Mucosa of rectum (tissue), 2 donors: ENCODE measurements around the gene KLK3.
"Not testable (repeated sequence)": the region's sequence is repeated elsewhere in the genome, so short reads cannot be mapped to it uniquely, and the experiment has no call there.

Experiments used
- H3K27ac ChIP-seq, 2 donors: one replicate each; pipeline ENCODE4 v1.7.0; 2013; ENCODE audit warnings: inconsistent platforms in 2 of 2, low read depth in 2 of 2, low read length in 2 of 2
- H3K27me3 ChIP-seq, 2 donors: one replicate each; pipeline ENCODE4 v1.7.0; 2013; ENCODE audit warnings: low read length in 2 of 2; ENCODE audit not compliant: control insufficient read depth in 2 of 2, insufficient read depth in 2 of 2
- H3K36me3 ChIP-seq, 2 donors: one replicate each; pipeline ENCODE4 v1.7.0; 2013; ENCODE audit warnings: low read length in 2 of 2; ENCODE audit not compliant: control insufficient read depth in 2 of 2, insufficient read depth in 2 of 2
- H3K4me1 ChIP-seq, 2 donors: one replicate each; pipeline ENCODE4 v1.7.0; 2013; ENCODE audit warnings: low read length in 2 of 2, mild to moderate bottlenecking in 1 of 2; ENCODE audit not compliant: control insufficient read depth in 2 of 2, insufficient read depth in 2 of 2
- H3K4me3 ChIP-seq, 2 donors: one replicate each; pipeline ENCODE4 v1.7.0; 2013; ENCODE audit warnings: low read length in 2 of 2
- H3K9ac ChIP-seq, 2 donors: one replicate each; pipeline ENCODE4 v1.7.0; 2013; ENCODE audit warnings: low read length in 2 of 2, low read depth in 1 of 2, mild to moderate bottlenecking in 1 of 2
- H3K9me3 ChIP-seq, 2 donors: one replicate each; pipeline ENCODE4 v1.7.0; 2013; ENCODE audit warnings: low read length in 2 of 2; ENCODE audit not compliant: control insufficient read depth in 2 of 2
- donor health status: healthy.
- donor health status: Normal muscosa, but diverticular disease.

KLK3 gene

DNA sequence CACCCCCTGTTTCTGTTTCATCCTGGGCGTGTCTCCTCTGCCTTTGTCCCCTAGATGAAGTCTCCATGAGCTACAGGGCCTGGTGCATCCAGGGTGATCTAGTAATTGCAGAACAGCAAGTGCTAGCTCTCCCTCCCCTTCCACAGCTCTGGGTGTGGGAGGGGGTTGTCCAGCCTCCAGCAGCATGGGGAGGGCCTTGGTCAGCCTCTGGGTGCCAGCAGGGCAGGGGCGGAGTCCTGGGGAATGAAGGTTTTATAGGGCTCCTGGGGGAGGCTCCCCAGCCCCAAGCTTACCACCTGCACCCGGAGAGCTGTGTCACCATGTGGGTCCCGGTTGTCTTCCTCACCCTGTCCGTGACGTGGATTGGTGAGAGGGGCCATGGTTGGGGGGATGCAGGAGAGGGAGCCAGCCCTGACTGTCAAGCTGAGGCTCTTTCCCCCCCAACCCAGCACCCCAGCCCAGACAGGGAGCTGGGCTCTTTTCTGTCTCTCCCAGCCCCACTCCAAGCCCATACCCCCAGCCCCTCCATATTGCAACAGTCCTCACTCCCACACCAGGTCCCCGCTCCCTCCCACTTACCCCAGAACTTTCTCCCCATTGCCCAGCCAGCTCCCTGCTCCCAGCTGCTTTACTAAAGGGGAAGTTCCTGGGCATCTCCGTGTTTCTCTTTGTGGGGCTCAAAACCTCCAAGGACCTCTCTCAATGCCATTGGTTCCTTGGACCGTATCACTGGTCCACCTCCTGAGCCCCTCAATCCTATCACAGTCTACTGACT is at the start of gene KLK3:
TSS of gene KLK3 (plus strand) at position 280 of the 775 bp plus-strand sequence. CDS start at position 321, 41 bp downstream.
- Histone ChIP-seq H3K27ac (no peak within 1 kb of the TSS), H3K27me3 (peaks cover 0 to 3% of the 10 kb centered on the region in 2 donors), H3K36me3 (no peaks in the 10 kb centered on the region), H3K9me3 (no peaks in the 10 kb centered on the region), H3K9ac (no peak within 1 kb of the TSS), H3K4me1 (no peaks in the 10 kb centered on the region), H3K4me3 (no peak within 1 kb of the TSS)

DNA sequence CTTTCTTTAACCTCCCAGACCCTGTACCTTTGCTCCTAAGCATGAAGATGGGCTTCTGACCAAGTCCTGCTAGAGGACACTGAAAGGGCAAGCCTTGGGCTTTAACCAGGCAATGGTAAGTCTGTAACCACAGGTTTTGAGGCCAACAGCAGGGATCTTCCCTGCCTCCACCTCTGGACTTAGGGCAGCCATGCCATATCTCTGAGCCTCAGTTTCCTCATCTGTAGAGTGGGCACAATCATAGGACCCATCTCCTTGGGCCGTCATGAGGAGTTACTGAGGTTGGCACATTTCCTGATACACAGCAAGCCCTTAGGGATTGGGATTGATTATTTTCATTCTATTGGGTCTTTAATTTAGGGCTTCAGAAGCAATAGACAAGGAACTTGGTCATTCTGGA is 45.9 kb upstream of the KLK3 start:
- Histone ChIP-seq H3K36me3 (no peaks in the 10 kb centered on the region), H3K27me3 (no peaks in the 10 kb centered on the region), H3K4me3 (no peak overlapping the region), H3K9me3 (no peaks in the 10 kb centered on the region), H3K9ac (no peak overlapping the region), H3K4me1 (peaks cover under 1% of the 10 kb centered on the region in 2 donors), H3K27ac (no peak overlapping the region)

DNA sequence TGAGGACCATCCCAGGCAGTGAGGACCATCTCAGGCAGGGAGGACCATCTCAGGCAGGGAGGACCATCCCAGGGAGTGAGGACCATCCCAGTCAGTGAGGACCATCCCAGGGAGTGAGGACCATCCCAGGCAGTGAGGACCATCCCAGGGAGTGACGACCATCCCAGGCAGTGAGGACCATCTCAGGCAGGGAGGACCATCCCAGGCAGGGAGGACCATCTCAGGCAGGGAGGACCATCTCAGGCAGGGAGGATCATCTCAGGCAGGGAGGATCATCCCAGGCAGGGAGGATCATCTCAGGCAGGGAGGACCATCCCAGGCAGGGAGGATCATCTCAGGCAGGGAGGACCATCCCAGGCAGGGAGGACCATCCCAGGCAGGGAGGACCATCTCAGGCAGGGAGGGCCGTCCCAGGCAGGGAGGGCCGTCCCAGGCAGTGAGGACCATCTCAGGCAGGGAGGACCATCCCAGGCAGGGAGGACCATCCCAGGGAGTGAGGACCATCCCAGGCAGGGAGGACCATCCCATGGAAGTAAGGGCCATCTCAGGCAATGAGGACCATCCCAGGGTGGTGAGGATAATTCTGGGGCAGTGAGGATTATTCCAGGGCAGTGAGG is 43.0 kb upstream of the KLK3 start:
- not testable (repeated sequence) for H3K9me3 ChIP-seq, H3K36me3 ChIP-seq, H3K9ac ChIP-seq, H3K27me3 ChIP-seq, H3K27ac ChIP-seq, H3K4me1 ChIP-seq, H3K4me3 ChIP-seq

DNA sequence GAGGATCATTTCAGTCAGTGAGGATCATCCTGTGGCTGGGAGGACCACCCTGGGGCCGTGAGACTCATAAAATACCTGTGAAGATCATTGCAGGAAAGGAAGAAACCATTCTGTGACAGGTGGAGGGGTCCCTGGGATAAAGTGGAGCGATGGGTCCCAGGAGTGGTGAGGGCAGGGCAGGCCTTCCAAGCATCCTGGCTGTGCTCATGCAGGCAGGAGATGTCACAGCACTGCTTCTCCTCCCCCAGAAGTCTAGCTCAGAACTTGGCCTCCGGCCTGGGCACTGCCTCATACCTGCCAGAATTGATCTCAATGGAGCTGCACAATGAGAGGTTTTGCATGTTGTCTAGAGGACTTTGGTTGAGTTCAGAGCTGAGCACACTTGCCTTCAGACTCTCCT is 42.2 kb upstream of the KLK3 start:
- no peak overlapping the region for H3K27ac ChIP-seq
- no peaks in the 10 kb centered on the region for H3K4me1 ChIP-seq
- no peaks in the 10 kb centered on the region for H3K36me3 ChIP-seq
- H3K9ac ChIP-seq: no peak overlapping the region
- H3K9me3 ChIP-seq: no peaks in the 10 kb centered on the region
- H3K4me3 ChIP-seq: no peak overlapping the region
- no peaks in the 10 kb centered on the region for H3K27me3 ChIP-seq

DNA sequence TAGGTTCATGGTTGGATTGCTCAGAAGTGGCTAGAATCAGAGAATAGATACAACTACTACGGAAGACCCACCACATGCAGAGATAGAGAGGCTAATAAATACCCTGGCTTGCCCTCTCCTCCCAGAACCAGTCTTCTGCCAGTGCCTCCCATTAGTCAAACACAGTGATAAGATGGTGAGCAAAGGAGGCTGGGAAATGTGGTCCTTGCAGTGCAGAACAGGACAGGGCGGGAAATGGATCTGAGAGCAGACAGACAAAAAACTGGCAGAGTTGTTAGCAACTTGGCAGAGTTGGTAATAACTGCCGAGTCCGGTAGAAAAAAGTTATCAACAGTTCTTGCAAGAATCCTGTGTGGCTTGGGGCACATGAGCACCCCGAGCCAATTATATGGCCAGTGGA is 39.8 kb upstream of the KLK3 start:
- Histone ChIP-seq H3K4me3 (no peak overlapping the region), H3K9ac (no peak overlapping the region), H3K4me1 (peaks cover 12 to 15% of the 10 kb centered on the region in 2 donors), H3K36me3 (no peaks in the 10 kb centered on the region), H3K27ac (no peak overlapping the region), H3K9me3 (no peaks in the 10 kb centered on the region), H3K27me3 (peaks cover 5 to 10% of the 10 kb centered on the region in 2 donors)

DNA sequence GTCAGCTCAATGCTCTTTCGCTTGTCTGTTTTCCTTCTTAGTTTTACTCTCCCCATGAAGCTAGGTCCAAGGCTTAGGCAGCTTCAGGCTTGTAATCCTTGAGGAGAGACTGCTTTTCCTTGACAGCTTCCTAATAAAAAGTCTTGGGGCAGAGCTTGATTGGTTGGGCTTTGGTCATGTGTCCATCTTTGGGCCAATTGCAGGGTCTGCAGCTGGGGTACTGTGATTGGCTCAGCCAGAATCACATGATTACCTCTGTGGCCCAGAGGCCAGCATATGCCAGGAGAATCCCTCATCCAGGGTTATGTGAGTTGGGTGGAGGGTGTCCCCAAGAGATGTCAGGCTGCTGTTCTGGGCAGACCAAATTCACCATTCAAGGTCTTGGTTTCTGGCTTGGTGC is 39.3 kb upstream of the KLK3 start:
- Histone ChIP-seq H3K27ac (peak overlapping the region in 1 of 2 donors; percentile 7), H3K27me3 (peaks cover 8 to 12% of the 10 kb centered on the region in 2 donors), H3K36me3 (no peaks in the 10 kb centered on the region), H3K9me3 (no peaks in the 10 kb centered on the region), H3K4me1 (peaks cover 12 to 19% of the 10 kb centered on the region in 2 donors), H3K9ac (no peak overlapping the region), H3K4me3 (no peak overlapping the region)

GRCh38 chr19:50817941-50818858 is 36.5 kb upstream of the KLK3 start:
- Histone ChIP-seq H3K4me3 (peak overlapping the region; percentile 63 to 70), H3K27me3 (peaks cover 8 to 12% of the 10 kb centered on the region in 2 donors), H3K9me3 (no peaks in the 10 kb centered on the region), H3K36me3 (no peaks in the 10 kb centered on the region), H3K9ac (peak overlapping the region in 1 of 2 donors; percentile 79), H3K27ac (peak overlapping the region; percentile 80 to 89), H3K4me1 (peaks cover 24 to 43% of the 10 kb centered on the region in 2 donors)

- Histone ChIP-seq H3K4me3 (peak overlapping the region; percentile 63 to 70), H3K27me3 (peaks cover 8 to 12% of the 10 kb centered on the region in 2 donors), H3K9ac (peak overlapping the region; percentile 14 to 79)
These were observed 35.7 kb upstream of the KLK3 start for GRCh38 chr19:50818859-50819472.

GRCh38 chr19:50819636-50820035 is 35.1 kb upstream of the KLK3 start:
- peaks cover 24 to 55% of the 10 kb centered on the region in 2 donors for H3K4me1 ChIP-seq
- H3K9ac ChIP-seq: peak overlapping the region in 1 of 2 donors; percentile 79
- peak overlapping the region; percentile 80 to 89 for H3K27ac ChIP-seq
- H3K27me3 ChIP-seq: peaks cover 8 to 12% of the 10 kb centered on the region in 2 donors
- H3K4me3 ChIP-seq: peak overlapping the region; percentile 63 to 70
- no peaks in the 10 kb centered on the region for H3K36me3 ChIP-seq
- no peaks in the 10 kb centered on the region for H3K9me3 ChIP-seq

More at GRCh38 chr19:50818859-50819472, 35.7 kb upstream of the KLK3 start:
- Histone ChIP-seq H3K9me3 (no peaks in the 10 kb centered on the region), H3K4me1 (peaks cover 24 to 50% of the 10 kb centered on the region in 2 donors), H3K27ac (peak overlapping the region; percentile 80 to 89), H3K36me3 (no peaks in the 10 kb centered on the region)
